Prostate gland (tissue), 2 donors: Measurements from ENCODE around the gene CLHC1. TPM values are rescaled to one million over a fixed set of nuclear protein-coding genes. Genes with fewer than 3 reads are reported as not detected.
"Not testable (repeated sequence)": the region's sequence is repeated elsewhere in the genome, so short reads cannot be mapped to it uniquely, and the experiment has no call there.

ENCODE experiments used
- DNase-seq: peaks from one replicate; pipeline ENCODE4 v3.0.0-alpha.2; 2019; ENCODE audit warnings: low spot score
- H3K27ac ChIP-seq, 2 donors: fragments of 200-600 bp; sonication (generic); 2 replicates each; pipeline ENCODE4 v1.5.1; 2017 to 2019
- H3K27me3 ChIP-seq: fragments of 200-600 bp; sonication (generic); replicated peaks from 2 replicates; pipeline ENCODE4 v1.5.1; 2019; ENCODE audit not compliant: insufficient read depth
- H3K36me3 ChIP-seq, 2 donors: fragments of 200-600 bp; sonication (generic); 1 replicate in 1 of 2; 2 replicates in 1 of 2; pipeline versions ENCODE4 v1.5.1 to v1.8.1; 2017 to 2019
- H3K4me1 ChIP-seq: fragments of 200-600 bp; sonication (generic); replicated peaks from 2 replicates; pipeline ENCODE4 v1.5.1; 2019
- H3K4me3 ChIP-seq, 2 donors: fragments of 200-600 bp; sonication (generic); 2 replicates each; pipeline ENCODE4 v1.5.1; 2017 to 2019
- H3K9me3 ChIP-seq: fragments of 200-600 bp; sonication (generic); 2 replicates; pipeline ENCODE4 v1.5.1; 2017
- POLR2A ChIP-seq: fragments of 450-650 bp; IDR thresholded peaks from one replicate; pipeline ENCODE4 v1.6.1; 2016; ENCODE audit warnings: antibody characterized with exemption, mild to moderate bottlenecking
- POLR2AphosphoS5 ChIP-seq: sonication (generic); formaldehyde crosslinking; IDR thresholded peaks from one replicate; pipeline ENCODE4 v1.6.1; 2017; ENCODE audit warnings: antibody characterized with exemption
- WGBS: methylation state at CpG from one replicate; pipeline ENCODE4 v1.1.5; 2018; 5-methylcytosine and 5-hydroxymethylcytosine counted together
- intact Hi-C: fragments of 100-400 bp; cut with DNase I; formaldehyde crosslinking; loops from one replicate; pipeline ENCODE4 v1.14.2; 2022
- total RNA-seq, 2 donors: library from RNA; depleted of rRNA; stranded (reverse); fragments of >200 nt; gene quantifications; one replicate each; pipeline ENCODE4 v1.1.0, GENCODE V29; 2016
- TF ChIP-seq, protein P1 (sequence below), 4 experiments: fragments of 200-600 bp in 2 of 4; fragments of 450-650 bp in 2 of 4; sonication (generic) in 2 of 4; IDR thresholded peaks; 1 replicate in 3 of 4; 2 replicates in 1 of 4; pipeline ENCODE4 v1.5.1; 2016 to 2019; ENCODE audit warnings: antibody characterized with exemption in 4 of 4, mild to moderate bottlenecking in 2 of 4, moderate library complexity in 2 of 4

CLHC1 gene
- total RNA-seq, 2 donors from 2014 or later: 5.4 to 15.7 TPM

DNA sequence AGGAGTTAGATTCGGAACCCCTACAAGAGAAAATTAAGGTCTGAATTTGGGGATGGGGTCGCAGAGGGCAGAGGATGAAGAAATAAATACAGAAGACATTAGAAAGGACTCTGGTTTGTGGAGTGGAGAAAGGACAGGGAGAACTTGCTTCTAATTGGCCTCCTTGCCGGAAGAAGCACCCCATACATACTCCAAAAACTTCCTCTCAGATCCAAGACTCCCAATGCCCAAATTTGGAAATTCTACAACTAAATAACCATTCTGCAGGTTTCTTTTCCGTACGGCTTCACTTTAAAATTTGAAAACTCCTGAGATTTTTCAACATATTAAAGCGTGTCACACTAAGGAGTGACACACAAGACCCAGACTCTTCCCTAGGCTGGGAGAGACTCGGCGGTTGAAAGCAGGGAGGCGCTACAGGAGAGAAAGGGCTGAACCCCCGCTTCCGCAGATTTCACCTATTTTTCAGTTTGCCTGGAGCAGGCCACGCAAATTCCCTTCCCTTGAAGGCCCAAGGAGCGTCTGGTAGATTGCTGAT lies 478 bp downstream of the CLHC1 start:
- 7% methylated on average over 13 of the region's 13 CpGs for WGBS
- no peak for DNase-seq
- TF ChIP-seq POLR2A: no peak
- TF ChIP-seq, protein P1, sequence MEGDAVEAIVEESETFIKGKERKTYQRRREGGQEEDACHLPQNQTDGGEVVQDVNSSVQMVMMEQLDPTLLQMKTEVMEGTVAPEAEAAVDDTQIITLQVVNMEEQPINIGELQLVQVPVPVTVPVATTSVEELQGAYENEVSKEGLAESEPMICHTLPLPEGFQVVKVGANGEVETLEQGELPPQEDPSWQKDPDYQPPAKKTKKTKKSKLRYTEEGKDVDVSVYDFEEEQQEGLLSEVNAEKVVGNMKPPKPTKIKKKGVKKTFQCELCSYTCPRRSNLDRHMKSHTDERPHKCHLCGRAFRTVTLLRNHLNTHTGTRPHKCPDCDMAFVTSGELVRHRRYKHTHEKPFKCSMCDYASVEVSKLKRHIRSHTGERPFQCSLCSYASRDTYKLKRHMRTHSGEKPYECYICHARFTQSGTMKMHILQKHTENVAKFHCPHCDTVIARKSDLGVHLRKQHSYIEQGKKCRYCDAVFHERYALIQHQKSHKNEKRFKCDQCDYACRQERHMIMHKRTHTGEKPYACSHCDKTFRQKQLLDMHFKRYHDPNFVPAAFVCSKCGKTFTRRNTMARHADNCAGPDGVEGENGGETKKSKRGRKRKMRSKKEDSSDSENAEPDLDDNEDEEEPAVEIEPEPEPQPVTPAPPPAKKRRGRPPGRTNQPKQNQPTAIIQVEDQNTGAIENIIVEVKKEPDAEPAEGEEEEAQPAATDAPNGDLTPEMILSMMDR (IDR thresholded peaks at IDR 0.05): no peak
- no peak for TF ChIP-seq POLR2AphosphoS5
- Histone ChIP-seq H3K36me3 (peaks cover 6 to 9% of the 10 kb centered on the region in 2 donors), H3K4me3 (peak overlapping the region; percentile 73 to 75), H3K9me3 (no peaks in the 10 kb centered on the region), H3K27ac (peak overlapping the region; percentile 92 to 94), H3K27me3 (no peaks in the 10 kb centered on the region), H3K4me1 (peaks cover 12% of the 10 kb centered on the region)
- intact Hi-C loops: loop anchor here (5.0 kb wide), 1 partner anchor 36 kb away; the partner anchor contains the start of gene MTIF2

DNA sequence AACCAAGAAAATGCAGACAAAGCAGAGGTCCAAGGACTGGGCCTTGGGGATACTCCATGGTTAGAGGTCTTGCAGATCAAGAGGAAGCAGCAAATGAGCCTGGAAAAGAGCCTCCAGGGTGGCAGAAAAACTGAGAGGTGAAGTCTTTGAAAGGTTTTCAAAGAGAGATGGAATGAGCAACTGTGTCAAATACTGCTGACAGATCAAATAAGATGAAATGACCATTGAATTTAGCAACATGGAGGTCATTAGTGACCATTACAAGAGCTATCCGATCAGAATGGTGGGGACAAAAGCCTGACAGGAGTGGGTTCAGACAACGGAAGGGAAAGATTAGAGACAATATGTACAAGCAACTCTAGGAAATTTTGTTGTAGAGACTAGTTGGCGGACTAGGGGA lies 1.5 kb downstream of the CLHC1 start:
- H3K27ac ChIP-seq: no peak overlapping the region

DNA sequence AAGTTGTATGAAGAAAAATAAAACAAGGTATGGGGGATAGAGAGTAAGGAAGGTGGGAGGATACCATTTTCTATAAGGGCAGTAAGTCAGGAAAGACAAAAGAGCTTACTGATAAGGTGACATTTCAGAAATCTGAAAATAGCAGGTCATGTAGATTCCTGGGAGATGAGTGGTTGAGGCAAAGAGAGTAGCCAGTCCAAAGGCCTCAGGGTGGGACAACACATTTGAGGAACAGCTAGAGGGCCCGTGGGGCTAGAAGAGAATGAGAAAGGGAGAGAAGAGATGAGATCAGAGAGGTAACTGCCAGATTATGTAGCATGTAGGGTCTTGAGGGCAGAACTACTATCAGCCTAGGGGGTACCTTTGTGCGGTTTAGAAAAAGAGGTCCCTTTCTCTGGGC lies 2.9 kb downstream of the CLHC1 start:
- Histone ChIP-seq H3K4me3 (no peak overlapping the region), H3K27me3 (no peaks in the 10 kb centered on the region), H3K9me3 (no peaks in the 10 kb centered on the region), H3K36me3 (peaks cover 0 to 3% of the 10 kb centered on the region in 2 donors), H3K4me1 (peaks cover 7% of the 10 kb centered on the region), H3K27ac (no peak overlapping the region)
- intact Hi-C loops: no loop called here
- 98% methylated on average over 2 of the region's 2 CpGs for WGBS
- TF ChIP-seq, protein P1 (IDR thresholded peaks at IDR 0.05): no peak
- TF ChIP-seq POLR2AphosphoS5 (no peak), POLR2A (no peak)
- DNase-seq: no peak

More for the DNA sequence above, 1.5 kb downstream of the CLHC1 start:
- intact Hi-C loops: loop anchor here (5.0 kb wide), 1 partner anchor 37 kb away; the partner anchor contains the start of gene MTIF2
- TF ChIP-seq POLR2AphosphoS5 (no peak), POLR2A (no peak)
- TF ChIP-seq, protein P1 (IDR thresholded peaks at IDR 0.05): no peak
- Histone ChIP-seq H3K4me1 (peaks cover 12% of the 10 kb centered on the region), H3K4me3 (no peak overlapping the region), H3K27me3 (no peaks in the 10 kb centered on the region), H3K36me3 (peaks cover 6 to 9% of the 10 kb centered on the region in 2 donors), H3K9me3 (no peaks in the 10 kb centered on the region)
- DNase-seq: no peak
- 97% methylated on average over 3 of the region's 3 CpGs for WGBS

DNA sequence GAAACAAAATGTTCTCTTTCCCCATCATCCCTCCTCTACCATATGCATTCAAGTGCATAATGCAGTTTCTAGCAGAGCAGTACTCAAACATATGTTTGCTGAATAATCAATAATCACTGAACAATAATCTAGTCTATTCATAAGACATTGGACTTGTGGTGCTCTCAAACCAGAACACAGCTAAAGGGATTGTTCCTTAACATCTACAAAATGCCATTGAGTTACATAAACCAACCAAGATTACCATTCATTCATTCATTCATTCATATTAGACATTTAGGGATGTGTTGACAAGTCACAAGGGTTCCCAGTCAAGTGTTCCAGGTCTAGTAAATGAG lies 3.9 kb downstream of the CLHC1 start:
- Histone ChIP-seq H3K27ac (no peak overlapping the region), H3K27me3 (no peaks in the 10 kb centered on the region), H3K4me1 (no peaks in the 10 kb centered on the region), H3K4me3 (no peak overlapping the region), H3K9me3 (no peaks in the 10 kb centered on the region), H3K36me3 (no peaks in the 10 kb centered on the region)
- intact Hi-C loops: no loop called here
- TF ChIP-seq POLR2AphosphoS5 (no peak), POLR2A (no peak)
- TF ChIP-seq, protein P1 (IDR thresholded peaks at IDR 0.05): no peak
- no peak for DNase-seq

DNA sequence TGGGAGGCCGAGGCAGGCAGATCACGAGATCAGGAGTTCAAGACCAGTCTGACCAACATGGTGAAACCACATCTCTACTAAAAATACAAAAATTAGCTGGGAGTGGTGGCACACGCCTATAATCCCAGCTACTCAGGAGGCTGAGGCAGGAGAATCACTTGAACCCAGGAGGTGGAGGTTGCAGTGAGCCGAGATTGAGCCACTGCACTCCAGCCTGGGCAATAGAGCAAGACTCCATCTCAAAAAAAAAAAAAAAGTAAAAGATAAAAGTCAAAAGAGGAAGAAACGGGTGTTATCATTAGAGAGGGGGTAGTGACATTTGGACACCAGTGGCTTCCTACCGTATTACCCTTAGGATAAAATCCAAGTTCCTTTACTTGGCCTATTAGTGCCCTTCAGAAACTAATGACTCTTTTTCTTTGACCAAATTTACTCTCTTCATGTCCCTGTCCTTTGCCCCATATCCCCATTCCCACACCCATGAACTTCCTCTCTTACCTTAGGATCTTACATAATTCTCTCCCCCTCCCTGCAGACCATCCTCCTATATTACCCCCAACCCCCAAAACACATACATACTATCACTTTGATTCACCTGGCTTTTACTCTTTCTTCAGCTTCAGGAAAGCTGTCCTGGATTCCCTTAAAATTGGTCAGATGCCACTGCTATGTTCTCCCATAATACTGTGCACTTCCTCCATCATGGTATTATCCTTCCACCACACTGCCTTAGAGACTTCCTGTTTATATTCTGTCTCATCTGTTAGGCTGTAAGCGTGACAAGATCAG lies 4.5 kb downstream of the CLHC1 start:
- H3K4me1 ChIP-seq, intact Hi-C loops, H3K36me3 ChIP-seq, H3K27ac ChIP-seq, H3K9me3 ChIP-seq, H3K27me3 ChIP-seq, DNase-seq, H3K4me3 ChIP-seq: not testable (repeated sequence)
- WGBS: 76% methylated on average over 7 of the region's 7 CpGs
